Left kidney (tissue), 8 donors: ENCODE results near the gene SCP2D1. TPM values are rescaled to one million over a fixed set of nuclear protein-coding genes. Genes with fewer than 3 reads are reported as not detected.
A peak's percentile ranks its signal among the peaks of the same experiment; 100 is the strongest.
"Not testable (repeated sequence)": the region's sequence is repeated elsewhere in the genome, so short reads cannot be mapped to it uniquely, and the experiment has no call there.

ENCODE experiments used
- DNase-seq: peaks from one replicate; pipeline ENCODE4 v3.0.0-alpha.2; 2013
- long read RNA-seq, 8 donors: transcript quantifications; one replicate each; lab custom pipeline, GENCODE V29; 2026
- polyA plus RNA-seq: library from polyadenylated mRNA; unstranded; fragments of 120-200 nt; gene quantifications from one replicate; pipeline ENCODE4 v1.2.1, GENCODE V29; 2013; ENCODE audit not compliant: insufficient read length

The SCP2D1 gene
- polyA plus RNA-seq, result not detected
- long read RNA-seq, donor 1, result 0 reads
- long read RNA-seq, donor 2, result 0 reads
- long read RNA-seq, donor 3, result 0 reads
- long read RNA-seq, donor 4, result 0 reads
- long read RNA-seq, donor 5, result 0 reads
- long read RNA-seq, donor 6, result 0 reads
- long read RNA-seq, donor 7, result 0 reads
- long read RNA-seq, donor 8, result 0 reads

- no peak for DNase-seq
Observed at GRCh38 chr20:18813483-18813882, at the start of gene SCP2D1. Gene SCP2D1 (plus strand): TSS chr20:18813783. CDS start chr20:18813816, 33 bp downstream.

- DNase-seq, result no peak
Observed at GRCh38 chr20:18767676-18768075, 45.9 kb upstream of the SCP2D1 start.

- no peak for DNase-seq
Observed at GRCh38 chr20:18773566-18773965, 40.0 kb upstream of the SCP2D1 start.

- DNase-seq, result no peak
Observed at GRCh38 chr20:18774207-18774606, 39.4 kb upstream of the SCP2D1 start.

DNA sequence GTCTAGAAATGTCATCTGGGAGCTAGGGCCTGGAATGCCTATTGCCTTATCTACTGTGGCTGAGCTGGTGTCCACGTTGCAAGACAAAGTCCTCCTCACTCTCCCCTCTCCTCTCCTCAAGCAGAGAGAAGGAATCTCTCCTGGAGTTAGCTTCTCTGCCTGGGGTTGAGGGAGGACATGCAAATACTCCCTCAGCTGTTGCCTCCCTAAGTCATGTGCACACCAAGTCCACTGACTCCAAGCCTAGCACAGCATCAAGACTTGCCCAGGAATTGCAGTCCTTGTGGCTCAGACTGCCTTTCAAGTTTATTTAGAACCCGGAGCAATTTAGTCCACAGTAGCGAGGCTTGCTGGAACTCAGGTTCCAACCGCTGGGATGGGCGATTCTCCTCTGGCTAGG, 38.0 kb upstream of the SCP2D1 start:
- no peak for DNase-seq

DNA sequence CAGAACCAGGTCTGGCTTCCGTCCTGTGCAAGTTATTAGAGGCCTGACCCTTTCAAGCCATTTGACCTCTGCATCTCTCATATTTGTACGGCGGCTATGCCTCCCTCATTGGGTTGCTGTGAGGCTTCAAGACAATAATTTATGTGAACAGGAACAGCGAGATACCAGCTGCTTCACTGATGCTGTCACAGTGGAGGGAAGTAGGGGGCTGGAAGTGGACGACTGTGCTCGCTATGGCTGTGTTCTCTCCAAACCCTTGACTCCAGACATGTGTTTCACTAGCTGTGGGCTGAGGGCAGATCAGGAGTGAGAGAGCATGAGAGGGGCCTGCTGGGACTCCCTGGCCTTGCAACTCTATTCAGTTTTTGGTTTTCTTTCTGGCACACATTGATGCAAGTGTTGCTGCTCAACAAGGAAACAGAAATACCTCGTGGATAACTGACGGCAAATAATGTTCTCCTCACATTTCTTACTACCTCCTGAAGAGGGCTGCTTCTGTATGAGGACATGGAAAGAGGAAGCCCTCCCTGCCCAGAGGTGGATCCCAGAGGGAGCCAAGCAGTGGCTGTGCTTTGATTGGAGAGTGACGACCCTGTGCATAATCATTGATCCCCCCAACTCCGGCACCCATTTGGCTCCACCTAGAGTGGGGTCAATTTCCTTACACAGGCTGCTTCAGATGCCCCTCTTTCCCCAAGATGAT, 34.7 kb upstream of the SCP2D1 start:
- DNase-seq, result no peak

GRCh38 chr20:18780385-18781130, 33.0 kb upstream of the SCP2D1 start:
- no peak for DNase-seq

DNA sequence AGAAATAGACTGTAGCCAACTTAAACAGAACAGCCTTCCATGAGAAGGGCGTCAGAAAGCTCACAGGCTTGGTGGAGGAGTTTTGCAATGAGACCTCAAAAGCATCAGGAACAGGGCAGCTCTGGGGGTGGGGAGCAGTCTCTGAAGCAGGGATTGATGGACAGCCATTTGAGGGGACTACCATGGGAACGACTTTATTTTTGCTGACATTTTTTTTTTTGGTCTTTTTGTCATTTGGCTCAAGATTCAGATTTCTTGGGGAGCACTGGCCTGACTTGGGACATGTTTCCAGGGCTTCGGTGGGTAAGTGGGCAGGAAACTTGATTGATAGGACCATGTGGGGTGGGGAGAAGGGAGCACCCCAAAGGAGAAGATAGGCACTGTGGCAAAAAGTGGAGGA, 32.1 kb upstream of the SCP2D1 start:
- DNase-seq, result no peak

GRCh38 chr20:18783385-18783959, 30.1 kb upstream of the SCP2D1 start:
- DNase-seq, result no peak

DNA sequence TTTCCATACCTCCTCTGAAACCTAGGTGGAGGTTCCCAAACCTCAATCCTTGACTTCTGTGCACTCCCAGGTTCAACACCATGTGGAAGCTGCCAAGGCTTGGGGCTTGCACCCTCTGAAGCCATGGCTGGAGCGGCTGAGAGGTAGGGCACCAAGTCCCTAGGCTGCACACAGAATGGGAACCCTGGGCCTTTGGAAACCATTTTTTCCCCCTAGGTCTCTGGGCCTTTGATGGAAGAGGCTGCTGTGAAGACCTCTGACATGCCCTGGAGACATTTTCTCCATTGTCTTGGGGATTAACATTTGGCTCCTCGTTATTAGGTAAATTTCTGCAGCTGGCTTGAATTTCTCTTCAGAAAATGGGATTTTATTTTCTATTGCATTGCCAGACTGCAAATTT, 26.5 kb upstream of the SCP2D1 start:
- DNase-seq, result not testable (repeated sequence)

DNA sequence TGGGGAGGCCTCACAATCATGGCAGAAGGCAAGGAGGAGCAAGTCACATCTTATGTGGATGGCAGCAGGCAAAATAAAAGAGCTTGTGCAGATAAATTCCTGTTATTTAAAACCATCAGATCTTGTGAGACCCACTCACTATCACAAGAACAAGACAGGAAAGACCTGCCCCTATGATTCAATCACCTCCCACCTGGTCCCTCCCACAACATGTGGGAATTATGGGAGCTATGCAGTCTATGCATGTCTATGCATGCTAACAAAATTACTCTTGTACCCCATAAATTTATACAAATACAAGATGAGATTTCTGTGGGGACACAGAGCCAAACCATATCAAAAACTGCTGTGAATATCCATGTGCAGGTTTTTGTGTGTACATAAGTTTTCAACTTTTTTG, 25.6 kb upstream of the SCP2D1 start:
- no peak for DNase-seq

DNA sequence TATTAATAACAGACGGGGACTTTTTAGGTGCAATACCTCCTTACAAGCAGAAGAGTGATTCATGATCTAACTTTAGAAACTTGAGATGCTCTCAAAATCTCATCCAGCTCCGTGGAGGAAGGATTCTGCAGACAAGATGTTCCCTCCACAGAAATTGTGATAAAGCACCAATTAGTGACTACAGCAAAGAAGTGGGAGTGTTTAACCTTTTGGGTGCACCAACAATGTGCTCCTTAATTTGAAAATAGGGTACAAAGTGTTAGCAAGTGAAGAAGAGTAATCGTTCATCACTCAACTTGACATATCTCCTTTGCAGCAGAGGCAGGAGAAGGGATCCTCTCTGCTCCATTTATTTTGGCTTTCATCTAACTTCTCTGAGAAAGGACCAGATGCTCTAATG, 22.8 kb upstream of the SCP2D1 start:
- DNase-seq, result no peak

- peak; percentile 93 for DNase-seq
Observed at GRCh38 chr20:18793625-18794427, 19.8 kb upstream of the SCP2D1 start.

- DNase-seq, result no peak
Observed at GRCh38 chr20:18794428-18794787, 19.2 kb upstream of the SCP2D1 start.

GRCh38 chr20:18795366-18795765, 18.2 kb upstream of the SCP2D1 start:
- DNase-seq, result no peak

DNA sequence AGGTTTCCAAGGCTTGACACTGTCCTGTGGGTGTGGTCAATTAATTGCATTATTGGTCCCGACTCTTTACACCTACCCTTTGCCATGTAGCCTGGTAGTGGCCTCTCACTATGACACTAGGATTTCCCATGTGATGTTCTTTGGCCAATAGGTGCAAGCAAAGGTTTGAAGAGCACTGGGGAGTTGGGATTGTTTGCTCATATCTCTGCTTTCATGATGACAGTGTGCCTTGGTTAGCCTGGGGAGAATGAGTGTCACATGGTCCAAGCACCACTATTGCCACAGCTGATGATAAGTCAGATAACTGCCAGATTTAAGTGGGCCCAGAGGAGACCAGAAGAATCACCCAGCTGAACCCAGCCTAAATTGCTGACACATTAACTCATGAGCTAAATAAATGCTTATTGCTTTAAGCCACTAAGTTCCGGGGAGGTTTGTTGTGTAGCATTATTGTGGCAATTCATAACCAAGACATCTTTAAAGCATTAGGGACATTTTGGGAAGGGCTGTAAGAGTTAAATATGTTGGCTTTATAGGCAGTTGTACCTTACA, 17.2 kb upstream of the SCP2D1 start:
- DNase-seq, result no peak

DNA sequence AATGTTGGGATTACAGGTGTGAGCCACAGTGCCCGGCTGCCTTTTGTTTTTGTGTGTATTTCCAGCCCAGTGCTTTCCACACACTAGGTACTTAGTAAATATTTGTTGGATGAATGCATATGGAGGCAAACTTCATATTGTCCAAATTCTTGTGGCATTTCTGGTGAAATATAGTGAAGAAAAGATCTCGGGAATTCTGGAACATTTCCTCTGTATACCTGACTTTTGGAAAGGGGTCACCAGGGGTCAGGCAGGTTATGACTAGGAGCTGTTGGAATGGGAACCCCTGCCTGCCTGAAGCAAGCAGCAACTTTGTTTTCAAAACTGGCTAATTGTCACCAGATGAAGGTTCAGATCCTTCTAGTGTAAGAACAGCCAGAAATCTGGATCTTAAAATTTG, 12.1 kb upstream of the SCP2D1 start:
- no peak for DNase-seq

DNA sequence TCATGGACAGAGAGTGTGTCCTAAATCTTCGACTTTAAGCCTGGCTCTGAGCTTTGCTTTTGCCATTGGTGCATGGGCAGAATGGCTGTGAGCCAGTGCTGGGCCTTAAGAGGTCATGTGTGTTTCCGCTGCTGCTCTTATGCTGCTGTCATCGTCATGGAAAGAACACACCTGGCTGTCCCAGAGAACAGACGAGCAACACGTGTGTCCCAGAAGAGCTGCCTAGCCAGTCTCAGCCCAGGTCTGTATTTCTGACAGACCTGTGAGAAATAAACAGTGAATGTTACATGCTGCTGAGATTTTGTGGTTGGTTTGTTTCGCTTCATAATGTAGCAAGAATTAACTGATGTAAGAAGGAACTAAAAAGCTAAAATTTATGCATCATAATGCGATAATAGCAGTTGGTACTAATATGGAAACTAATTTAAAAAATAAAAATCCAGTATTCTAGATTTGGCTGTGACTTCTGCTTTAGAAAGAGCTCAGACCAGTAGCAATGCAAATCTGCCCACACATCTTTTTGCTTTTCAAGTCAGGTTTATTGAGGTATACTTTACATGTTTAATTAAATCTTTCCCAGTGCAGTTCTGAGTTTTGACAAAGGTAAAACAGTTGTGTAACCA, 11.5 kb upstream of the SCP2D1 start:
- peak; percentile 8 for DNase-seq

DNA sequence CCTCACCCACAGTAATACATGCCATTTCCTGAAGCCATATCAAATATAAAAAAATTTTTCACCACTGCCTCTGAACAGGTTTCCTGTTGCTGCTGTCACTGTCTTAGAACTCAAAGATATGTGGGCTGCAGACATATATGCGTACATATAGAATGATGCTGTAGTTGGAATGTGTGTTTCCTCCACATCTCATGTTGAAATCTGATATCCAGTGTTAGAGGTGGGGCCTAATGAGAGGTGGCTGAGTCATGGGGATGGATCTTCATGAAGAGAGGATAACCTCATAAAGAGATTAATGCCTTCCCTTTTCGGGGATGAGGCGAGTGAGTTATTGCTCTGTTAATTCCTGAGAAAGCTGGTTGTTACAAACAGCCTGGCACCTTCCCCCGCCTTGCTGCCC, 7.7 kb upstream of the SCP2D1 start:
- no peak for DNase-seq

DNA sequence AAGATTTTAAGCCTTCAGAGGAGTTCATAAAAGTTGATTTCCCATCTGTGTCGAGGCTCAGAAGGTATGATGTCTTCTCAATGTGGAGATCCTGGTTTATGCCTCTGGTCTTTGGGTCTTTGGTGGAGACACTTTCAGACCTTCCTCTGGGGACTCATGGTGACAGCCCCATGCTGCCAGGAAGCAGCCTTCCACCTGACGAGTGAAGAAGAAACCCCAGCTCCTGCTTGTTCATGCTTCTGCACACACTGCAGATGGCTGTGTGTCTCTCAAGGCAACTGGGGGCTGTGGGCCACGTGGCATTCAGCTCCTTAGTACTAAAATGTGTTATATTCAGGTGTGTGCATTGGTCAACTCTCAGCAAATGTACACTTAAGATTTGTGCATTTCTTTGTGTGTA, 4.9 kb upstream of the SCP2D1 start:
- DNase-seq, result no peak

- DNase-seq, result no peak
Observed at GRCh38 chr20:18811186-18811585, 2.4 kb upstream of the SCP2D1 start.

DNA sequence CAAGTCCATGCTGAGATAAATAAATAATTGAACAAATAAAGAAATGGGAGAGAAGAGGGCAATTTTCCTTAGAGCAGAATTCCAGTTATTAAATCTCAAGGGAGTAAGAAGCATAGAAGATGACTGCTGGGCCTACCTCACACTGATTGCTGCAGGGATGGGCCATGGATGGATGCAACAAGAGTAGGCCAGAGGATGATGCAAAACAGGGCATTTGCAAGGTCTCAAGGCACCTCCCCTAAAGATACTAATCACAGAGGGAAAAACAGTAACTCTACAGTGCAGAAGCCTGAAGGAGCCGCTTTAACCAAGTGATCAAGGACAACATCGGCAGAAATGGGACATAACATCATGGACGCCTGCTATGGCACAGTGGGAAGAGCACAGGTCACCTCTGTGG, 1.7 kb upstream of the SCP2D1 start:
- no peak for DNase-seq
